KG1 (cell line): ENCODE data around the gene ARHGEF4.
A peak's percentile ranks its signal among the peaks of the same experiment; 100 is the strongest.

Experiments
- DNase-seq: peaks from one replicate; lab custom pipeline; 2025; lab: John Stamatoyannopoulos, UW

Gene ARHGEF4

DNA sequence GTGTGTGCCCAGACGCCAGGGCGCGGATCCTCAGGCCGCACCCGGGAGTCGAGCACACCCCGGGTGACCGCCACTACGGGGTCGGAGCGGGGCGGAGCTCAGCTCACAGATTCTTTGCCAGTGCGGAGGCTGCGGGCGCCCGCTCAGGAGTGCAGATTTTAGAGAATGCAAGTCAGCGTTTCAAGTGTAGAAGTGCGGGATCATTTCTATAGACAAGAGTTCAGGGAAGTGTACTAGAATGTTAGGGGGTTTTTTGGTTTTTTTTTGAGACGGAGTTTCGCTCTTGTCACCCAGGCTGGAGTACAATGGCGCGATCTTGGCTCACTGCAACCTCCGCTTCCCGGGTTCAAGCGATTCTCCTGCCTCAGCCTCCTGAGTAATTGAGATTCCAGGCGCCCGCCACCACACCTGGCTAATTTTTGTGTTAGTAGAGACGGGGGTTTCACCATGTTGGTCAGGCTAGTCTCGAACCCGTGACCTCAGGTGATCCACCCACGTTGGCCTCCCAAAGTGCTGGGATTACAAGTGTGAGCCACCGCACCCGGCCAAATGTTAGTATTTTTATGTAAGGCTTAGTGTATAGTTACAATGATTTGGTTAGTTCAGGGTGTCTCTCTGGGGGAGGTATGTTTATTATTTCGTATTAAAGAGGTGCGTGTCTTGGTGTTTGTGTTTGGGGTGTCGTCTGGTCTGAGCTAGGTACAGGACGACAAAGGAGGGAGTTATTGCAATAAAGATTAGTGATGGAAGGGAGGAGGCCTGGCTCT lies 257.2 kb downstream of the ARHGEF4 start:
- peak; percentile 91 for DNase-seq

- no peak for DNase-seq
Measured at GRCh38 chr2:131094463-131095281, 258.0 kb downstream of the ARHGEF4 start.
